Smooth muscle cell of bladder (primary cell): Measurements from ENCODE around the gene CASP6. TPM values are rescaled to one million over a fixed set of nuclear protein-coding genes. Genes with fewer than 3 reads are reported as not detected.

ENCODE experiments used
- total RNA-seq: library from RNA; depleted of rRNA; stranded (reverse); fragments of >200 nt; gene quantifications from 2 replicates; pipeline ENCODE4 v1.2.3, GENCODE V29; 2014

CASP6 gene
- 21.6 and 23.1 TPM in 2 replicates for total RNA-seq

DNA sequence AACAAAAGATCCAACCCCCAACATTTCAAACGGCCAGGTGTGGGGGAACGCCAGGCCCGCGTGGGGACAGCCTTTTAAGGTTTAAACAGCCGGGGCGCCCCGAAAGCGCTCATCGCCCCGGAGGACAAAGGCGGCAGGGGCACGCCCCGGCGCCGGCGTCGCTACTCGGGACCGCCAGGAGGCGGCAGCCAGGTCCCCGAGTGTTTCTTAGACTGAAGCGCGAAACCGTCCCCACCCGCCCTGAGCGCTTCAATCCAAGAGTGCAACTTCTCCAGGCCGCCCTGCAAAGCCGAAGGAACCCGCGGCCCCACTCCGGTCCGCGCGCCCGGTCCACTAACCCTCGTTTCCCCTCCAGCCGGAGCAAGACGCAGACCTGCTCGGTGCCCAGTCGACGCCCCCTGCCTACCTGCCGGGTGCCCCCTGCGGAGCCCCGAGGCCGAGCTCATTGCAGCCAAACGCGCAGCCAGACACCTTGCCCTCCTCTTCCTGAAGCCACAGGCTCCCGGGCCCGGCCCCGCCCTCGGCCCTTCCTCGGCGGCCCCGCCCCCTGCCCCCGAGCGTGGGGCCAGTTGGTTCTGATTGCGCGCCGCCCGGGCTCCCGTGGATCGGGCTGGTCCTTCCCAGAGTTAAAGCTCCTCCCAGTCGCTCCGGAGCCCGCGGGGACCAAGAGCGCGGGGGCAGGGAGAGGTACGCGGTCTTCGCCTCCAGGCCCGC, at the start of gene CASP6:
Gene CASP6 (minus strand): TSS at position 496 of the 714 bp plus-strand sequence. CDS start 50 bp downstream, at position 446.

DNA sequence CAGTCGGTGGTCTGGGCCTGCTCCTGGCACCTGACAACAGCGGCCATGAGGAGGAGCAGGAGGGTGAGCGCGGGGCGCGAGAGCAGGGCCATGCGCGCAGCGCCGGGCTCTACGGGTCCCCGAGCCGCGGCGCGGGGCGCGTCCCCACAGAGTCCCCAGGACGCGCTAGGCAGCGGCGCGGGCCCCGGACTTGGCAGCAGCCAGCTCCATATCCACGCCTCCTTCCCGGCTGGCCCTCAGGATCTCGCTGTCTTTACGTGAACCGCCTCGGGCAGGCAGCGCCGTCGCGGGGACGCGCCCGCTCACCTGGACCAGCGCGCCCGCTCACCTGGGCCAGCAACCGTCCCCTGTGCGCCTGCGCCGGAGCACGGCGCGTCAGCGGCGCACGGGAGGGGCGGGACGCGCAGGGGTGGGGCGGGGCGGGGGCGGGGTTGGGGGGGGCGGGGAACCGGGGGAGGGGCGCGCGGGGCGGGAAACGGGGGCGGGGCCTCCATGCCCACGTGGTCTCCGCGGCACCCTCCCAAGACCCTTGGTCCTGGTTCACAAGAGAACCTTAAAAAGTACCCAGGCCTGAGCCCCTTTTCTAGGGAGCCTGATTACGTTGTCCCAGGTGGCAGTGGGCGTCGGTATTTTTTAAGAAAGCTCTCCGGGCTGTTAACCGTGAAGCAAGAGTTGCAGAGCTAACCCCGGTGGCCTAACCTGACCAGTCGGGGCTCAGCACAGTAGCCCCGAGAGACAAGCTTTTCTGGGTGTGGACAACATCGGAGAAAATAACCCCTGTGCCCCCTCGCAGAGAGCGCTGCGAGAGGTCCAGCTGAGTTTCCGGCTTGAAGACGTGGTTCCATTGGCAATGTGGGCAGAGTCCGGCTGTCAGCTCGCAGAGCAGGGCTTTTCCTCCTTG, 26.7 kb upstream of the CASP6 start, which contains the start of gene PLA2G12A:
Gene PLA2G12A (minus strand): TSS at position 353 of the 901 bp plus-strand sequence. CDS start 261 bp downstream, at position 92.

Other genes starting within 250 kb of the CASP6 start
- 15.0 and 15.6 TPM in 2 replicates for gene MCUB, start 143.2 kb downstream of the CASP6 start, total RNA-seq
- gene PLA2G12A, start 26.6 kb upstream of the CASP6 start, total RNA-seq = 8.0 and 28.5 TPM in 2 replicates
- 1.8 and 6.9 TPM in 2 replicates for gene CFI, start 98.6 kb upstream of the CASP6 start, total RNA-seq
- gene GAR1, start 112.3 kb upstream of the CASP6 start, total RNA-seq = 1.9 and 2.1 TPM in 2 replicates
- gene RRH, start 124.5 kb upstream of the CASP6 start, total RNA-seq = under 0.01 and 0.09 TPM in 2 replicates
- gene LRIT3, start 144.7 kb upstream of the CASP6 start, total RNA-seq = under 0.01 TPM in 1 of 2 replicates, not detected in the other
- gene EGF, start 209.4 kb upstream of the CASP6 start, total RNA-seq = 0.37 and 0.43 TPM in 2 replicates